Left cardiac atrium (tissue), 4 donors: ENCODE measurements around the gene COX20. TPM values are rescaled to one million over a fixed set of nuclear protein-coding genes. Genes with fewer than 3 reads are reported as not detected.

ENCODE experiments used
- ATAC-seq, 2 donors: fragments of 200-7000 bp; cut with Tn5 transposase; one replicate each; pipeline ENCODE4 v1.9.1; 2020; ENCODE audit warnings: mild to moderate bottlenecking in 2 of 2, moderate library complexity in 2 of 2
- DNase-seq: peaks from one replicate; pipeline ENCODE4 v3.0.0-alpha.2; 2020
- intact Hi-C, 2 donors: fragments of 100-400 bp; cut with DNase I; formaldehyde crosslinking; loops; one replicate each; pipeline versions ENCODE4 v1.14.1 to v1.15.1; 2022 to 2023
- total RNA-seq, 2 donors: library from RNA; stranded (reverse); fragmentation: NEBNext Ultra II Directional; extraction: Animal tissue kit (Norgen Biotek cat#: 25700); gene quantifications; one replicate each; pipeline ENCODE4 v1.2.1, GENCODE V29; 2021
- donor health status: DM: no; HTN: yes; CAD: no.
- donor health status: DM: no; HTN: yes; CAD: no; lungs with severe emphysema.
- donor health status: DM: yes; HTN: yes; CAD: no.
- donor health status: Dilated cardiomyopathy.

The COX20 gene
- total RNA-seq, 2 donors from 2014 or later = 61.2 to 73.1 TPM

GRCh38 chr1:244864253-244865027, 29.0 kb downstream of the COX20 start, which contains the start of gene HNRNPU:
Gene HNRNPU, minus strand, starts transcription at chr1:244864543. Its CDS starts 236 bp downstream, at chr1:244864307.
- intact Hi-C loops = loop anchor here in 1 of 2 donors (5.0 kb wide), 1 partner anchor 178 kb away; no protein-coding TSS in a partner anchor
- DNase-seq (peak; percentile 98), ATAC-seq (peak; percentile 90 to 92)

DNA sequence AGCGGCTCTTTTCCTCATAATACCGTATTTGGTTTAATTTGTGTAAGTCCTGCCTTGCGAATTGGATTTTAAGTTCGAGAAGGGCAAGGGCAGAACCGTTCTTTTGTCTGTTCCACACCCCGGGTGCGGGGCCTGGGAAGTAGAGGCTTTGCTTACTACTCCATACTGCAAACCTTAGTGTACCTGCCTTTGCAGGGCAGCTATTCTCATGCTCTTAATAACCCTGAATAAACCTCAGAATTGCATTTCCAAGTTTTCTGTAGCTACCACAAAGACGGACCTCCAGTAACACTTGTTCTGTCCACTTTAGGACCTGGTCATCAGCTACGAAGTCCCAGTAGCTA, 29.5 kb downstream of the COX20 start:
- ATAC-seq (no peak), DNase-seq (peak; percentile 40)
- intact Hi-C loops = no loop called here

GRCh38 chr1:244865820-244866219, 30.4 kb downstream of the COX20 start:
- intact Hi-C loops = loop anchor here in 1 of 2 donors (2.0 kb wide), 1 partner anchor 105 kb away; no protein-coding TSS in a partner anchor
- ATAC-seq = no peak
- DNase-seq = no peak

DNA sequence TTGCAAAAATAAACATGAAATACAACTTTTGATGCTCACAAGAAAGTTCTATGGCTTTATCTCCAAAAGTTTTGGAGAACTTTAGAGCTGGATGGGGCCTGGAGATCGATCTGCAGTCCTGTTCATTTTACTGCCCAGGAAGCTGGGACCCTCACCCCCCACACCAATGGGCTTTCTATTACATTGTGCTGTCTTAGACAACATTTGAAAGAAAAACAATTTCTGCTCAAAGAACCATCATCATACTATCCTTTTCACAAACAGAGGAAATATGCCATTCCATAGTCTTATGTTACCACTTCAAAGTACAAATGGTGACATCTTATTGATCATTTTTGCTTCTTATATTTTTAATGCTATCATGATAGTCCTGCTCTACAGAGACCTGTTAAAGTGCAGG, 30.9 kb downstream of the COX20 start:
- ATAC-seq (no peak), DNase-seq (no peak)
- intact Hi-C loops = loop anchor here in 1 of 2 donors (2.0 kb wide), 1 partner anchor 104 kb away; no protein-coding TSS in a partner anchor

DNA sequence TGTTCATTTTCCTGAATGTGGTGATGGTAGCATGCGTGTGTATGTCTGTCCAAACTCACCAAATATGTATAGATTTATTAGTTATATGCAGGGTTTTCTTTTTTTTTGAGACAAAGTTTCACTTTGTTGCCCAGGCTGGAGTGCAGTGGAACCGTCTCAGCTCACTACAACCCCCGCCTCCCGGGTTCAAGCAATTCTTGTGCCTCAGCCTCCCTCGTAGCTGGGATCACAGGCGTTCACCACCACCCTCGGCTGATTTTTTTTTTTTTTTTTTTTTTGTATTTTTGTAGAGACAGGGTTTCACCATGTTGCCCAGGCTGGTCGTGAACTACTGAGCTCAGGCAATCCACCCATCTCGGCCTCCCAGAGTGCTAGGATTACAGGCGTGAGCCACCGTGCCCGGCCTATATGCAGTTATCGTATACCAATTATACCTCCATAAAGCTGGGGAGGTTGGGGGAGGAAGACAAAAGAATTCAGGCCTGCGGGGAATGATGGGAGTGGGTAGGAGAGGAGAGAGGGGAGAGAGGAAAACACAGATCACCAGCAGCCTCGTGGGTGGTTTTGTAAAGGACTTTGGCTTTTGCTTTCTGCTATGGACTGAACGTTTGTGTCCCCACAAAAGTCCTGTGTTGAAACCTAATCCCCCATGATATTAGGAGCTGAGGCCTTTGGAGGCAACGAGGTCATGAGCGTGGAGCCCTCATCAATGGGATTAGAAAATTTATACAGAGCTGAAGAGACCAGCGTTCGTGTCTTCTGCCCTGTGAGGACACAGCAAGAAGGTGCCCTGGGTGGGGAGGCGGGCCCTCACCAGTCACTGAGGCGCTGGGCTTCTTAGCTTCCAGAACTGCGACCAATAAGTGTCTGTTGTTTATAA, 33.3 kb downstream of the COX20 start:
- DNase-seq = no peak
- no peak for ATAC-seq
- intact Hi-C loops = no loop called here

DNA sequence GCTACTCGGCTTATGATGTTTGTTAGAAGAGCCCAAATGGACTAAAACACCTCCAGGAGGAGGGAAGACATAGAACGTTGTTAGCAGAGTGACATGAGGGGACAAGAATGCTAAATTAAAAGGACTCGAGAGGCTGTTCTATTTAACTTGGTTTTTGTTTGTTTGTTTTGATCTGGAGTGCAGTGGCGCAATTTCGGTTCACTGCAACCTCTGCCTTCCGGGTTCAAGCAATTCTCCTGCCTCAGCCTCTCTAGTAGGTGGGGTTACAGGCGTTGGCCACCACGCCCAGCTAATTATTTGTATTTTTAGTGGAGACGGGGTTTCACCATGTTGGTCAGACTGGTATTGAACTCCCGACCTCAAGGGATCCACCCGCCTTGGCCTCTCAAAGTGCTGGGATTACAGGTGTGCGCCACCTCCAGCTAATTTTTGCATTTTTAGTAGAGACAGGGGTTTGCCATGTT, 33.9 kb downstream of the COX20 start:
- no peak for DNase-seq
- intact Hi-C loops = no loop called here

GRCh38 chr1:244869950-244870349, 34.5 kb downstream of the COX20 start:
- DNase-seq (no peak), ATAC-seq (no peak)
- intact Hi-C loops = no loop called here

More for the DNA sequence above, 33.9 kb downstream of the COX20 start:
- ATAC-seq = no peak

GRCh38 chr1:244874974-244875579, 39.6 kb downstream of the COX20 start:
- intact Hi-C loops = no loop called here
- DNase-seq (no peak), ATAC-seq (no peak)

DNA sequence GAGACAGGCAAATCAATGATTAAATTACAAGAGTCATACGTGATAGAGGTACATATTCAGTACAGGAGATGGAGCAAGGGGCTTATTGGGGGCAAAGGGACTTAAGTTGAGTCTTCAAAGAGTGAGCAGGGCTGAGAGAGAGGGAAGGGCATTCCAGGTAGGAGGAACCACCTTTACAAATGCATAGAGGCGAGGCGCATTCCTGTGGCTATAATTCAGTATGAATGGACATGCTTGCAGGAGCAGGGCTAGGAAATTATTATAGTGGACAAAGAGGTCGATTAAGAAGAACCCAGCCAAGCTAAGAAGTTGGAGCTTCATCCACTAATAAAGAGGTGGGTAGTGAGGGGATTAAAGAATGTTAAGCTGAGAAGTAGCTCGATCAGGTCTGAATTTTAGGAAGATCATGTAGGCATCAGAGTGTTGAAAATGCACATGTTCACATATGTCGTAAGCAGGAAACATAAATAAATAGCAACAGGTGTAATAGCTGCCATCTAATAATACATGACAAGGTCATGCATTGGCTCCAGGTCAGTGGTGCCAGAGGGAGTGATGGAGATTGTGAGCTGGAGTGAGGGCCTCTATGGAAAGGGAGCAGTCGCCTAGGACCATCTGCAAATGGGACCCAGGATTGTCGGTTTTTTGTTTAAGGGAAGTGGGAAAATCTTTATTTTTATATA, 40.9 kb downstream of the COX20 start:
- no peak for DNase-seq
- intact Hi-C loops = no loop called here
- ATAC-seq = no peak

- intact Hi-C loops = no loop called here
- ATAC-seq (no peak), DNase-seq (no peak)
Observed at GRCh38 chr1:244878681-244879080, 43.2 kb downstream of the COX20 start.

GRCh38 chr1:244881552-244882280, 46.3 kb downstream of the COX20 start:
- intact Hi-C loops = no loop called here
- DNase-seq (no peak), ATAC-seq (no peak)

- intact Hi-C loops = no loop called here
- no peak for ATAC-seq
Observed at GRCh38 chr1:244887281-244887680, 51.8 kb downstream of the COX20 start.

DNA sequence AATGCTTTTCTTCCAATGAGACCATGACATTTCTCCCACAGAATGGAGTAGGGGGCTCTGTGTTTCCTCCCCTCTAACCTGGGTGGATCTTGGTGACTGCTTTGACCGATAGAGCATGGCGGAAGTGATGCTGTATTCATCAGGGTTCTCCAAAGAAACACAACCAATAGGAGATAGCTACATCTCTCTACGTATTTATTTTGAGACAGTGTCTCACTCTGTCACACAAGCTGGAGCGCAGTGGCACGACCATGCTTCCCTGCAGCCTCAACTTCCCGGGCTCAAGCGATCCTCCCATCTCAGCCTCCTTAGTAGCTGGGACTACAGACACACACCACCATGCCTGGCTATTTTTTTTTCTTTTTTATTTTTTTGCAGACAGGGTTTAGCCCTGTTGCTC, 58.4 kb downstream of the COX20 start:
- intact Hi-C loops = no loop called here
- DNase-seq (no peak), ATAC-seq (no peak)

More at GRCh38 chr1:244887281-244887680, 51.8 kb downstream of the COX20 start:
- no peak for DNase-seq

Other genes starting within 250 kb of the COX20 start
- 10 to 100 TPM; 20.0 to 22.2 TPM for gene DESI2, start 182.5 kb upstream of the COX20 start, total RNA-seq
- 100 to 1,000 TPM; 167 to 204 TPM for gene HNRNPU, start 28.9 kb downstream of the COX20 start, total RNA-seq